ENCODE measurements around the gene RILPL2.
"Not testable (repeated sequence)": the region's sequence is repeated elsewhere in the genome, so short reads cannot be mapped to it uniquely, and the experiment has no call there.

Gene RILPL2

GRCh38 chr12:123401753-123402683 lies 34.5 kb downstream of the RILPL2 start:
- DNase-seq (ENCODE audit: low spot score) = no peak

- no peak for DNase-seq (ENCODE audit: low spot score)
These were observed 37.2 kb downstream of the RILPL2 start for GRCh38 chr12:123399255-123399617.

- no peak for DNase-seq (ENCODE audit: low spot score)
These were observed 37.8 kb downstream of the RILPL2 start for GRCh38 chr12:123398550-123399254.

GRCh38 chr12:123398177-123398549 lies 38.3 kb downstream of the RILPL2 start:
- DNase-seq (ENCODE audit: low spot score) = no peak

- DNase-seq (ENCODE audit: low spot score) = no peak
These were observed 39.1 kb downstream of the RILPL2 start for GRCh38 chr12:123397400-123397799.

- DNase-seq (ENCODE audit: low spot score) = no peak
These were observed 39.5 kb downstream of the RILPL2 start for GRCh38 chr12:123396954-123397353.

- no peak for DNase-seq (ENCODE audit: low spot score)
These were observed 39.9 kb downstream of the RILPL2 start for GRCh38 chr12:123396543-123396942.

GRCh38 chr12:123395236-123395635 lies 41.2 kb downstream of the RILPL2 start:
- DNase-seq (ENCODE audit: low spot score) = no peak

GRCh38 chr12:123393747-123394146 lies 42.7 kb downstream of the RILPL2 start:
- no peak for DNase-seq (ENCODE audit: low spot score)

- no peak for DNase-seq (ENCODE audit: low spot score)
These were observed 44.7 kb downstream of the RILPL2 start for GRCh38 chr12:123391546-123392343.

GRCh38 chr12:123390498-123391426 lies 45.7 kb downstream of the RILPL2 start:
- DNase-seq (ENCODE audit: low spot score) = no peak

- peak; percentile 46 for DNase-seq (ENCODE audit: low spot score)
These were observed 46.7 kb downstream of the RILPL2 start for GRCh38 chr12:123389560-123390351.

GRCh38 chr12:123388951-123389559 lies 47.4 kb downstream of the RILPL2 start:
- no peak for DNase-seq (ENCODE audit: low spot score)

GRCh38 chr12:123388177-123388950 lies 48.1 kb downstream of the RILPL2 start:
- DNase-seq (ENCODE audit: low spot score) = peak; percentile 66

GRCh38 chr12:123387508-123388176 lies 48.8 kb downstream of the RILPL2 start:
- no peak for DNase-seq (ENCODE audit: low spot score)

GRCh38 chr12:123385536-123385935 lies 50.9 kb downstream of the RILPL2 start:
- DNase-seq (ENCODE audit: low spot score) = not testable (repeated sequence)

GRCh38 chr12:123384994-123385376 lies 51.5 kb downstream of the RILPL2 start:
- peak; percentile 86 for DNase-seq (ENCODE audit: low spot score)

- DNase-seq (ENCODE audit: low spot score) = peak; percentile 67
These were observed 52.0 kb downstream of the RILPL2 start for GRCh38 chr12:123384318-123384993.

Data from RKO (cell line).